Parathyroid adenoma (tissue), 2 donors: ENCODE results near the gene IFNB1.

ENCODE experiments used
- H2AFZ ChIP-seq: fragments of 300-600 bp; sonication (generic); one replicate; pipeline ENCODE4 v1.7.0; 2017; ENCODE audit warnings: antibody characterized with exemption, mild to moderate bottlenecking
- H3K27ac ChIP-seq: fragments of 300-600 bp; sonication (generic); one replicate; pipeline ENCODE4 v1.7.0; 2017
- H3K27me3 ChIP-seq: fragments of 300-600 bp; sonication (generic); one replicate; pipeline ENCODE4 v1.7.0; 2017; ENCODE audit warnings: low read length; ENCODE audit not compliant: control insufficient read depth, insufficient read depth
- H3K36me3 ChIP-seq: fragments of 300-600 bp; sonication (generic); one replicate; pipeline ENCODE4 v1.7.0; 2017; ENCODE audit warnings: low read length; ENCODE audit not compliant: control insufficient read depth, insufficient read depth
- H3K4me1 ChIP-seq: fragments of 300-600 bp; sonication (generic); one replicate; pipeline ENCODE4 v1.7.0; 2017; ENCODE audit warnings: control low read depth
- H3K4me2 ChIP-seq: fragments of 300-600 bp; sonication (generic); one replicate; pipeline ENCODE4 v1.7.0; 2017; ENCODE audit warnings: low read length
- H3K4me3 ChIP-seq: fragments of 300-600 bp; sonication (generic); one replicate; pipeline ENCODE4 v1.7.0; 2017; ENCODE audit warnings: low read depth, low read length
- H3K79me2 ChIP-seq: fragments of 300-600 bp; sonication (generic); one replicate; pipeline ENCODE4 v1.7.0; 2017; ENCODE audit warnings: control low read depth
- H3K9ac ChIP-seq: fragments of 300-600 bp; sonication (generic); one replicate; pipeline ENCODE4 v1.7.0; 2017; ENCODE audit warnings: mild to moderate bottlenecking
- H3K9me3 ChIP-seq: fragments of 300-600 bp; sonication (generic); one replicate; pipeline ENCODE4 v1.7.0; 2017; ENCODE audit warnings: low read length; ENCODE audit not compliant: control insufficient read depth
- TF ChIP-seq, protein P1 (sequence below): fragments of 300-600 bp; sonication (generic); IDR thresholded peaks from one replicate; pipeline ENCODE4 v1.7.0; 2017; ENCODE audit warnings: antibody characterized with exemption, mild to moderate bottlenecking
- donor health status: primary hyperparathyroidism.

The IFNB1 gene

DNA sequence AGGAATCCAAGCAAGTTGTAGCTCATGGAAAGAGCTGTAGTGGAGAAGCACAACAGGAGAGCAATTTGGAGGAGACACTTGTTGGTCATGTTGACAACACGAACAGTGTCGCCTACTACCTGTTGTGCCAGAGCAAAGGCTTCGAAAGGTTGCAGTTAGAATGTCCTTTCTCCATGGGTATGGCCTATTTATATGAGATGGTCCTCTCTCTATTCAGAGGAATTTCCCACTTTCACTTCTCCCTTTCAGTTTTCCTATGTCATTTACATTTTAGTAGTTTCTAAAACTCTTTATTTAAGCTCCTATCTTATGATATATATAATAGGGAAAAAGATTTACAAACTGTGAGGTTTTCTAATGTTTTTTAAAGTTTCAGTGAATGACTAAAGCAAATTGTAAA lies at the start of gene IFNB1:
IFNB1 (minus strand) TSS at position 162 of the 400 bp plus-strand sequence; CDS start at position 89, 73 bp downstream.
- no peaks in the 10 kb centered on the region for H3K9me3 ChIP-seq
- no peak within 1 kb of the TSS for H3K27ac ChIP-seq
- no peaks in the 10 kb centered on the region for H3K27me3 ChIP-seq
- no peaks in the 10 kb centered on the region for H3K4me1 ChIP-seq
- no peaks in the 10 kb centered on the region for H3K79me2 ChIP-seq
- TF ChIP-seq, protein P1, sequence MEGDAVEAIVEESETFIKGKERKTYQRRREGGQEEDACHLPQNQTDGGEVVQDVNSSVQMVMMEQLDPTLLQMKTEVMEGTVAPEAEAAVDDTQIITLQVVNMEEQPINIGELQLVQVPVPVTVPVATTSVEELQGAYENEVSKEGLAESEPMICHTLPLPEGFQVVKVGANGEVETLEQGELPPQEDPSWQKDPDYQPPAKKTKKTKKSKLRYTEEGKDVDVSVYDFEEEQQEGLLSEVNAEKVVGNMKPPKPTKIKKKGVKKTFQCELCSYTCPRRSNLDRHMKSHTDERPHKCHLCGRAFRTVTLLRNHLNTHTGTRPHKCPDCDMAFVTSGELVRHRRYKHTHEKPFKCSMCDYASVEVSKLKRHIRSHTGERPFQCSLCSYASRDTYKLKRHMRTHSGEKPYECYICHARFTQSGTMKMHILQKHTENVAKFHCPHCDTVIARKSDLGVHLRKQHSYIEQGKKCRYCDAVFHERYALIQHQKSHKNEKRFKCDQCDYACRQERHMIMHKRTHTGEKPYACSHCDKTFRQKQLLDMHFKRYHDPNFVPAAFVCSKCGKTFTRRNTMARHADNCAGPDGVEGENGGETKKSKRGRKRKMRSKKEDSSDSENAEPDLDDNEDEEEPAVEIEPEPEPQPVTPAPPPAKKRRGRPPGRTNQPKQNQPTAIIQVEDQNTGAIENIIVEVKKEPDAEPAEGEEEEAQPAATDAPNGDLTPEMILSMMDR, result no peak
- H3K9ac ChIP-seq, result no peak within 1 kb of the TSS
- H2AFZ ChIP-seq, result no peak within 1 kb of the TSS
- H3K36me3 ChIP-seq, result no peaks in the 10 kb centered on the region
- no peak within 1 kb of the TSS for H3K4me3 ChIP-seq
- no peak within 1 kb of the TSS for H3K4me2 ChIP-seq

DNA sequence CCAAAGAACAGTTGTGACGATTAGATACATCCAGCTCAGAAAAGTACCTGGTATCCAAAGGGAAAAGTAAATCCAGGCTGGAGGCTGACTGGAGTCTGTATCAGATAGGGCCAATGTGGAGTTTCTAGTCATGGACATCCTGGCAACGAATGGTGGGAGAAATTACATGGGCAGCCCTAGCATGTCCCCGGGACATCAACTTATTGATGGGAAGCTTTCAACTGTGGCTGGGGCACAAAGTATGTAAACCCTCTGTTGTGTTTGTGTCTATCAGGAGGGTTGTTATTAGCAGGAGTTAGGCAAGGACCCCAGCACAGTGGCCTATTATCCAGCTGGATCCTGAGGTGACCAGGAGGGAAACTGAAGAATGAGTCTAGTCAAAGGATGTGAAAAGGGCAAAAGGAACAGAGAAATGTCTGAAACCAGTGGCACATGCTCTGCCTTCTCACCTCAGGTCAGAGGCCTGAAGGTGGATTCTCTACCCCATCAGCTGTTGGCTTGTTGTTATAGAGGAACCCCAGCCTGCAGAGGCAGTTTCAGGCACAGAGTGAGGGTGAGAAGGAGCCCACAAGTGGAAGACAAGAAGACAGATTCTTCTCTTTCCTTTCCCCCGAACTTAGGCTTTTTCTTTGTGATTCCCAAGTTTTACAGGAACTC lies 44.0 kb upstream of the IFNB1 start:
- Histone ChIP-seq H3K9ac (no peak overlapping the region), H3K4me2 (no peak overlapping the region), H3K27me3 (no peaks in the 10 kb centered on the region), H3K4me1 (no peaks in the 10 kb centered on the region), H3K27ac (no peak overlapping the region), H3K4me3 (no peak overlapping the region), H3K36me3 (no peaks in the 10 kb centered on the region), H3K9me3 (no peaks in the 10 kb centered on the region), H2AFZ (no peak overlapping the region), H3K79me2 (no peaks in the 10 kb centered on the region)
- TF ChIP-seq, protein P1, result no peak

DNA sequence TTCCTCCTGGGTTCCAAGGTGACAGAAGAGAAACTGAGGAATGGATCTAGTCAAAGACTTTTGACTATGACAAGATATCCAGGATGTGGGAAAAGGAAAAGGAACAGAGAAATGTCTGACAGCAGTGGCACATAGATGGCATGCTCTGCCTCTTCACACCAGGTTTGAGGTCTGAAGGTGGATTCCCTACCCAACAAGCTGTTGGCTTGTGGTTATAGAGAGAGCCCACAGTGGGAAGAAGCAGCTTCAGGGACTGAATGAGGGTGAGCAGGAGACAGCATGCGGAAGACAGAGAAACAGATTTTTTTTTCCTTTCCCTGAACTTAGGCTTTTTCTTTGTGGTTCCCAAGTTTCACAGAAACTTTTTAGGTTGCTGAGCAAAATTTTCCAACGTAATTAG lies 43.3 kb upstream of the IFNB1 start:
- H3K9me3 ChIP-seq, result no peaks in the 10 kb centered on the region
- H3K4me1 ChIP-seq, result no peaks in the 10 kb centered on the region
- TF ChIP-seq, protein P1, result no peak
- H3K4me3 ChIP-seq, result no peak overlapping the region
- H2AFZ ChIP-seq, result no peak overlapping the region
- no peak overlapping the region for H3K27ac ChIP-seq
- H3K9ac ChIP-seq, result no peak overlapping the region
- no peaks in the 10 kb centered on the region for H3K27me3 ChIP-seq
- H3K4me2 ChIP-seq, result no peak overlapping the region
- H3K36me3 ChIP-seq, result no peaks in the 10 kb centered on the region
- no peaks in the 10 kb centered on the region for H3K79me2 ChIP-seq

DNA sequence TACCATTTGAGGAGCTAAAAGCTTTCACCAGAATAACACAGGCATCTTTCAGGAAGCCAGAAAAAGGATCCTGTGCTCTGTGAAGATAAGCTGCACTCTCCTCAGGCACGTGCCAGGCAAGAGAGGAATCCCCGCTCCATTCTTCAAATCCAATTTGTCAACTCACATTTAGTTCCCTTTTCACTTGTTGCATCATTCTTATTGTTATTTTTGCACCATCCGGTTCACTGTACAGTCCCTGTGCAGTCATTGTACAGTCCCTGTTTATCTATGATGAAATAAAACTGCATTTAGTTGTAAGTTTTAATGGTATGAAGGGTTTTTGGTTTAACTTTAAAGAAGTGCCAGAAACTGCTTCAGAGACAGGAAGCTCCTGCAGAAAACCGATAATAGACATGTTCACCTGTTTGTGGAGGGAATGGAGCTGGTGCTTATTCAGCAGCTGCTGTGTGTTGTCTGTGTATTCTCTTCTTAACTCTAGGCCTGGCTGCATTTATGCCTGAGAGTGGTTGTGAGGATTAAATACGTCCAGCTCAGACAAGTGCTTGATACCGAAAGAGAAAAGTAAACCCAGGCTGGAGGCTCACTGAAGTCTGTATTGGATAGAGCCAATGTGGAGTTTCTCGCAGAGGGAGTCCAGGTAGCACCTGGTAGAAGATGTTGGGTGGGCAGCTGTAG lies 41.5 kb upstream of the IFNB1 start:
- H3K4me1 ChIP-seq, result no peaks in the 10 kb centered on the region
- no peak overlapping the region for H3K4me2 ChIP-seq
- no peak overlapping the region for H3K9ac ChIP-seq
- TF ChIP-seq, protein P1, result no peak
- H2AFZ ChIP-seq, result no peak overlapping the region
- no peaks in the 10 kb centered on the region for H3K79me2 ChIP-seq
- no peaks in the 10 kb centered on the region for H3K27me3 ChIP-seq
- no peaks in the 10 kb centered on the region for H3K36me3 ChIP-seq
- no peak overlapping the region for H3K27ac ChIP-seq
- no peak overlapping the region for H3K4me3 ChIP-seq
- no peaks in the 10 kb centered on the region for H3K9me3 ChIP-seq
